HepG2 (cell line): ENCODE data around the gene VAMP2. TPM values are rescaled to one million over a fixed set of nuclear protein-coding genes. Genes with fewer than 3 reads are reported as not detected.
A peak's percentile ranks its signal among the peaks of the same experiment; 100 is the strongest.

ENCODE experiments used
- CHD4 ChIP-seq: fragments of 200-600 bp; sonication (generic); IDR thresholded peaks from 2 replicates; pipeline ENCODE4 v1.7.0; 2017; ENCODE audit warnings: mild to moderate bottlenecking, low read length, borderline replicate concordance
- FOXK1 ChIP-seq: sonication (generic); formaldehyde crosslinking; IDR thresholded peaks from 2 replicates; pipeline ENCODE4 v1.4.0; 2020; ENCODE audit warnings: low read depth, missing genetic modification reagents, borderline replicate concordance
- MED13 ChIP-seq: sonication (generic); formaldehyde crosslinking; IDR thresholded peaks from 2 replicates; pipeline ENCODE4 v1.5.0; 2020; ENCODE audit warnings: missing genetic modification reagents
- PAX8 ChIP-seq: sonication (generic); formaldehyde crosslinking; IDR thresholded peaks from 2 replicates; pipeline ENCODE4 v1.8.0; 2022; ENCODE audit warnings: mild to moderate bottlenecking, missing genetic modification reagents, borderline replicate concordance
- SIX1 ChIP-seq: sonication (generic); formaldehyde crosslinking; IDR thresholded peaks from 2 replicates; pipeline ENCODE4 v1.4.0; 2020; ENCODE audit warnings: missing genetic modification reagents, borderline replicate concordance
- TEF ChIP-seq: sonication (generic); formaldehyde crosslinking; IDR thresholded peaks from 2 replicates; pipeline ENCODE4 v1.5.0; 2020; ENCODE audit warnings: missing genetic modification reagents
- ZBTB34 ChIP-seq: sonication (generic); formaldehyde crosslinking; IDR thresholded peaks from 2 replicates; pipeline ENCODE4 v1.8.0; 2022; ENCODE audit warnings: mild to moderate bottlenecking, missing genetic modification reagents
- ZBTB7A ChIP-seq: sonication (generic); formaldehyde crosslinking; IDR thresholded peaks from 2 replicates; pipeline ENCODE4 v1.8.0; 2022; ENCODE audit warnings: mild to moderate bottlenecking, missing genetic modification reagents
- ZNF496 ChIP-seq: sonication (generic); formaldehyde crosslinking; IDR thresholded peaks from 2 replicates; pipeline ENCODE4 v1.8.1; 2023; ENCODE audit warnings: mild to moderate bottlenecking, moderate library complexity, missing genetic modification reagents; ENCODE audit not compliant: insufficient replicate concordance
- ZNF737 ChIP-seq: sonication (generic); formaldehyde crosslinking; IDR thresholded peaks from 2 replicates; pipeline ENCODE4 v1.5.0; 2020; ENCODE audit warnings: missing genetic modification reagents, mild to moderate bottlenecking, borderline replicate concordance
- ZNF782 ChIP-seq: sonication (generic); formaldehyde crosslinking; IDR thresholded peaks from 2 replicates; pipeline ENCODE4 v1.4.0; 2020; ENCODE audit warnings: missing genetic modification reagents, mild to moderate bottlenecking, borderline replicate concordance
- polyA plus RNA-seq, 8 experiments: library from polyadenylated mRNA; depleted of rRNA in 3 of 8; stranded (reverse) in 7 of 8; unstranded in 1 of 8; fragments of >200 nt; fragmentation: Illumina TruSeq in 4 of 8; extraction: Trizol in 4 of 8; gene quantifications; 2 replicates each; pipeline versions ENCODE4 v1.2.1 to v1.2.3, GENCODE V29; 2011 to 2016; ENCODE audit warnings: low read depth in 4 of 8, missing spikeins in 1 of 8, mixed read lengths in 1 of 8; ENCODE audit not compliant: insufficient read depth in 1 of 8
- total RNA-seq, 5 experiments: library from RNA; depleted of rRNA; stranded (reverse); fragments of >200 nt; fragmentation: Illumina TruSeq; extraction: Trizol; gene quantifications; 2 replicates each; pipeline ENCODE4 v1.2.3, GENCODE V29; 2016; ENCODE audit warnings: low read depth in 1 of 5
- TF ChIP-seq, protein P1 (sequence below): sonication (generic); formaldehyde crosslinking; IDR thresholded peaks from 2 replicates; pipeline ENCODE4 v1.5.0; 2020; ENCODE audit warnings: mild to moderate bottlenecking, missing genetic modification reagents, borderline replicate concordance
- TF ChIP-seq, protein P2 (sequence below): sonication (generic); formaldehyde crosslinking; conservative IDR thresholded peaks from 2 replicates; pipeline ENCODE4 v1.4.0; 2020; ENCODE audit warnings: missing genetic modification reagents
- TF ChIP-seq, protein P3 (sequence below): IDR thresholded peaks from 2 replicates; pipeline ENCODE4 v1.6.1; 2016; ENCODE audit warnings: low read depth

Gene VAMP2
- total and polyA plus RNA-seq, 2 of the 13 experiments (the other 11 are each of a cell fraction or from before 2014, with no cell fraction given), result 3.9 to 17.2 TPM

DNA sequence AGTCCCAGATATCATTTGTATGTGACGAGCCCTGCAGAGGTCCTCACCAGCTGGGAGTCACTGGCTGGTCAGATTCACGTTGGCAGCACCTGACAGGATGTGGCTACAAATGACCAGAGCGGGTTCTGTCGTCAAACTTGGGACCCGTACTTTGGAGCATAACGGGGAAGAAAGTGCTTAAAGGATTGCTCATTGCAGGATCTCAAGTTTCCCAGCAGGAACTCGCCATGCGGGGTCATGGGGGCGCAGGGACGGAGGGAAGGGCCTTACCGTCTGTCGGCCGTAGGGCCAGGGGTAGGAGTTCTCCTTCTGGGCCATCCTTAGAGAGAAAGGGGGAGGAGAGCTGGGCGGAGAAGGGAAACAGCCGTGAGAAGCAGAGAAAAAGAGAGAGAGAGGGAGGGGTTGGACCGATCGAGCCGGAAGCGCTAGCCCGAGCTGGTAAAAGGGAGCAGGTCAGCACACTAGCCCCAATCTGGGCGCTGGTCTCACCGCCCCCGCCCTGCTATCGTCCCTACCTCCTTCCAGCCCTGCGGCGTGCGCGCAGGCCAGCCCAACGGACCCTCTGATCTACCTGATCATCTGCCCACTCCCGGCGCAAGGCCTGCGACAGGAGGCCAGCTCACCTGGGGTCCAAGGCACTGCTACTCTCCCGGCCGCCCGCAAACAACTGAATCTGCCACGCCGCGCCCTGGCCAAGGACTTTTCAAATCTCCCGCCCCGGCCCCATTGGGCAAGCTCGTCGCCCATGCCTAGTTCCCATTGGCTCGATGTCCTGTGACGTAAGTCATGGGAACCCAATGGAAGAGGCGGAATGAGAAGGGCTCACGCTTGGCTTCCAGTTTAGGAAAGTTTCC is 47.4 kb upstream of the VAMP2 start, which contains the start of gene AURKB (continued):
- TF ChIP-seq, protein P1, sequence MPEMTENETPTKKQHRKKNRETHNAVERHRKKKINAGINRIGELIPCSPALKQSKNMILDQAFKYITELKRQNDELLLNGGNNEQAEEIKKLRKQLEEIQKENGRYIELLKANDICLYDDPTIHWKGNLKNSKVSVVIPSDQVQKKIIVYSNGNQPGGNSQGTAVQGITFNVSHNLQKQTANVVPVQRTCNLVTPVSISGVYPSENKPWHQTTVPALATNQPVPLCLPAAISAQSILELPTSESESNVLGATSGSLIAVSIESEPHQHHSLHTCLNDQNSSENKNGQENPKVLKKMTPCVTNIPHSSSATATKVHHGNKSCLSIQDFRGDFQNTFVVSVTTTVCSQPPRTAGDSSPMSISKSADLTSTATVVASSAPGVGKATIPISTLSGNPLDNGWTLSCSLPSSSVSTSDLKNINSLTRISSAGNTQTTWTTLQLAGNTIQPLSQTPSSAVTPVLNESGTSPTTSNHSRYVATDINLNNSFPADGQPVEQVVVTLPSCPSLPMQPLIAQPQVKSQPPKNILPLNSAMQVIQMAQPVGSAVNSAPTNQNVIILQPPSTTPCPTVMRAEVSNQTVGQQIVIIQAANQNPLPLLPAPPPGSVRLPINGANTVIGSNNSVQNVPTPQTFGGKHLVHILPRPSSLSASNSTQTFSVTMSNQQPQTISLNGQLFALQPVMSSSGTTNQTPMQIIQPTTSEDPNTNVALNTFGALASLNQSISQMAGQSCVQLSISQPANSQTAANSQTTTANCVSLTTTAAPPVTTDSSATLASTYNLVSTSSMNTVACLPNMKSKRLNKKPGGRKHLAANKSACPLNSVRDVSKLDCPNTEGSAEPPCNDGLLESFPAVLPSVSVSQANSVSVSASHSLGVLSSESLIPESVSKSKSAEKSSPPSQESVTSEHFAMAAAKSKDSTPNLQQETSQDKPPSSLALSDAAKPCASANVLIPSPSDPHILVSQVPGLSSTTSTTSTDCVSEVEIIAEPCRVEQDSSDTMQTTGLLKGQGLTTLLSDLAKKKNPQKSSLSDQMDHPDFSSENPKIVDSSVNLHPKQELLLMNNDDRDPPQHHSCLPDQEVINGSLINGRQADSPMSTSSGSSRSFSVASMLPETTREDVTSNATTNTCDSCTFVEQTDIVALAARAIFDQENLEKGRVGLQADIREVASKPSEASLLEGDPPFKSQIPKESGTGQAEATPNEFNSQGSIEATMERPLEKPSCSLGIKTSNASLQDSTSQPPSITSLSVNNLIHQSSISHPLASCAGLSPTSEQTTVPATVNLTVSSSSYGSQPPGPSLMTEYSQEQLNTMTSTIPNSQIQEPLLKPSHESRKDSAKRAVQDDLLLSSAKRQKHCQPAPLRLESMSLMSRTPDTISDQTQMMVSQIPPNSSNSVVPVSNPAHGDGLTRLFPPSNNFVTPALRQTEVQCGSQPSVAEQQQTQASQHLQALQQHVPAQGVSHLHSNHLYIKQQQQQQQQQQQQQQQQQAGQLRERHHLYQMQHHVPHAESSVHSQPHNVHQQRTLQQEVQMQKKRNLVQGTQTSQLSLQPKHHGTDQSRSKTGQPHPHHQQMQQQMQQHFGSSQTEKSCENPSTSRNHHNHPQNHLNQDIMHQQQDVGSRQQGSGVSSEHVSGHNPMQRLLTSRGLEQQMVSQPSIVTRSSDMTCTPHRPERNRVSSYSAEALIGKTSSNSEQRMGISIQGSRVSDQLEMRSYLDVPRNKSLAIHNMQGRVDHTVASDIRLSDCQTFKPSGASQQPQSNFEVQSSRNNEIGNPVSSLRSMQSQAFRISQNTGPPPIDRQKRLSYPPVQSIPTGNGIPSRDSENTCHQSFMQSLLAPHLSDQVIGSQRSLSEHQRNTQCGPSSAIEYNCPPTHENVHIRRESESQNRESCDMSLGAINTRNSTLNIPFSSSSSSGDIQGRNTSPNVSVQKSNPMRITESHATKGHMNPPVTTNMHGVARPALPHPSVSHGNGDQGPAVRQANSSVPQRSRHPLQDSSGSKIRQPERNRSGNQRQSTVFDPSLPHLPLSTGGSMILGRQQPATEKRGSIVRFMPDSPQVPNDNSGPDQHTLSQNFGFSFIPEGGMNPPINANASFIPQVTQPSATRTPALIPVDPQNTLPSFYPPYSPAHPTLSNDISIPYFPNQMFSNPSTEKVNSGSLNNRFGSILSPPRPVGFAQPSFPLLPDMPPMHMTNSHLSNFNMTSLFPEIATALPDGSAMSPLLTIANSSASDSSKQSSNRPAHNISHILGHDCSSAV (CRISPR knock-in tag), result no peak
- TF ChIP-seq, protein P2, sequence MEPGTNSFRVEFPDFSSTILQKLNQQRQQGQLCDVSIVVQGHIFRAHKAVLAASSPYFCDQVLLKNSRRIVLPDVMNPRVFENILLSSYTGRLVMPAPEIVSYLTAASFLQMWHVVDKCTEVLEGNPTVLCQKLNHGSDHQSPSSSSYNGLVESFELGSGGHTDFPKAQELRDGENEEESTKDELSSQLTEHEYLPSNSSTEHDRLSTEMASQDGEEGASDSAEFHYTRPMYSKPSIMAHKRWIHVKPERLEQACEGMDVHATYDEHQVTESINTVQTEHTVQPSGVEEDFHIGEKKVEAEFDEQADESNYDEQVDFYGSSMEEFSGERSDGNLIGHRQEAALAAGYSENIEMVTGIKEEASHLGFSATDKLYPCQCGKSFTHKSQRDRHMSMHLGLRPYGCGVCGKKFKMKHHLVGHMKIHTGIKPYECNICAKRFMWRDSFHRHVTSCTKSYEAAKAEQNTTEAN, result no peak; the same call in 1 of the 2 replicates
- TF ChIP-seq ZNF496 (CRISPR knock-in tag) (no peak), CHD4 (no peak), SIX1 (CRISPR knock-in tag) (no peak), TEF (peak; percentile 11; the same call in 1 of the 2 replicates), MED13 (CRISPR knock-in tag) (0 out of 2 replicates have a peak, but pooled peaks have one; percentile 57), ZNF737 (CRISPR knock-in tag) (no peak), FOXK1 (CRISPR knock-in tag) (no peak; the same call in 1 of the 2 replicates), PAX8 (CRISPR knock-in tag) (no peak), ZBTB34 (CRISPR knock-in tag) (no peak; the same call in 1 of the 2 replicates), ZNF782 (no peak; the same call in 1 of the 2 replicates), ZBTB7A (CRISPR knock-in tag) (no peak)
- TF ChIP-seq, protein P3, sequence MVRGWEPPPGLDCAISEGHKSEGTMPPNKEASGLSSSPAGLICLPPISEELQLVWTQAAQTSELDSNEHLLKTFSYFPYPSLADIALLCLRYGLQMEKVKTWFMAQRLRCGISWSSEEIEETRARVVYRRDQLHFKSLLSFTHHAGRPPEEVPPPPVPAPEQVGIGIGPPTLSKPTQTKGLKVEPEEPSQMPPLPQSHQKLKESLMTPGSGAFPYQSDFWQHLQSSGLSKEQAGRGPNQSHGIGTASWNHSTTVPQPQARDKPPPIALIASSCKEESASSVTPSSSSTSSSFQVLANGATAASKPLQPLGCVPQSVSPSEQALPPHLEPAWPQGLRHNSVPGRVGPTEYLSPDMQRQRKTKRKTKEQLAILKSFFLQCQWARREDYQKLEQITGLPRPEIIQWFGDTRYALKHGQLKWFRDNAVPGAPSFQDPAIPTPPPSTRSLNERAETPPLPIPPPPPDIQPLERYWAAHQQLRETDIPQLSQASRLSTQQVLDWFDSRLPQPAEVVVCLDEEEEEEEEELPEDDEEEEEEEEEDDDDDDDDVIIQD (CRISPR knock-in tag), result no peak
